ENCODE results near the gene IGF2BP2.

- TF ChIP-seq CTCF (IDR thresholded peaks at IDR 0.05) (no peak), POLR2A (IDR thresholded peaks at IDR 0.05; ENCODE audit: low read length) (no peak), FOSL2 (IDR thresholded peaks at IDR 0.05) (no peak), FOSL2 (CRISPR knock-in tag; IDR thresholded peaks at IDR 0.05) (no peak), CHD4 (IDR thresholded peaks at IDR 0.05; ENCODE audit: borderline replicate concordance) (no peak), POLR2AphosphoS2 (conservative IDR thresholded peaks at IDR 0.05; ENCODE audit: low read length) (no peak), PHF8 (IDR thresholded peaks at IDR 0.05; ENCODE audit: borderline replicate concordance, low read depth) (no peak), E2F6 (IDR thresholded peaks at IDR 0.05; ENCODE audit: borderline replicate concordance, low read depth) (no peak), BHLHE40 (IDR thresholded peaks at IDR 0.05; ENCODE audit: low read depth, low read length) (no peak), EP300 (IDR thresholded peaks at IDR 0.05) (no peak), MAX (IDR thresholded peaks at IDR 0.05) (no peak), USF2 (IDR thresholded peaks at IDR 0.05) (no peak), ESRRA (IDR thresholded peaks at IDR 0.05; ENCODE audit: borderline replicate concordance, low read length) (no peak), EHMT2 (IDR thresholded peaks at IDR 0.05; ENCODE audit: low read depth) (no peak)
These were observed 137.5 kb downstream of the IGF2BP2 start for GRCh38 chr3:185687271-185687878.

Data from A549 (cell line).